ENCODE data around the gene GJB3.
A peak's percentile ranks its signal among the peaks of the same experiment; 100 is the strongest.
"Not testable (repeated sequence)": the region's sequence is repeated elsewhere in the genome, so short reads cannot be mapped to it uniquely, and the experiment has no call there.

Gene GJB3

GRCh38 chr1:34781071-34781843, at the start of gene GJB3:
GJB3 (plus strand) TSS chr1:34781214; CDS start chr1:34784763, 3,549 bp downstream.
- peak; percentile 41 for DNase-seq

GRCh38 chr1:34732831-34733230, 48.2 kb upstream of the GJB3 start:
- not testable (repeated sequence) for DNase-seq

- no peak for DNase-seq
These were observed 44.3 kb upstream of the GJB3 start for GRCh38 chr1:34736692-34737091.

DNA sequence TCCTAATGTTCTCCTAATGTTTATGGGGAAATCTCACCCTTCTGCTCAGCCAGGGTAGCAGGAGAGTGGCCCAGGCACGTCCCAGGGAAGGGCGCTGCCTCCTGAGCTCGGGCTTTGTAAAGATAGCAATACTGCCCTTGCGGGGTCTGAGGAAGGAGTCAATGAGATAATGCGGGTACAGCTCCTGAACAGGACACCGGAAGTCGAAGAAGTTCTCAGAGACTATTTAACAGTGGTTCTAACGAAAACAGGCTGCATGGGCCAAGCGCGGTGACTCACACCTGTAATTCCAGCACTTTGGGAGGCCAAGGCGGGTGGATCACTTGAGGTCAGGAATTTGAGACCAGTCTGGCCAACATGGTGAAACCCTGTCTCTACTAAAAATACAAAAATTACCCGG, 43.8 kb upstream of the GJB3 start:
- DNase-seq = not testable (repeated sequence)

DNA sequence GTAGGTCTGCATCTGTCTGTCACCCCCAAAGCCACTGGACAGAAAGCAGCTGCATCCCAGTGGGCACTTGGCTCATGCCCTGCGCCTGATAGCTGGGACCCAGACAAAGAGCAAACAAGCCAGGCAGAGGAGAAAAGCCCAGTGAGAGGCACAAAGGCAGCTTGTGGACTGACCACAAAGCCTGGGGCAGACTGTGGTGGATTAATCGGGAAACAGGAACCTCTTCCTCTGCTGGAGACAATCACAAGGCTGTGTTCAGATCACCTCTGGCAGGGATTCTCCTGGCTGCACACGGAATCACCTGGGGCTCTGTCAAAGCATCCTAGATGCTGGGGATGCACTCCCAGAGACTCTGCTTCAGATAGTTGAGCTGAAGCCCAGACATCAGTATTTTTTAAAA, 41.4 kb upstream of the GJB3 start:
- DNase-seq = no peak

GRCh38 chr1:34740161-34740868, 40.7 kb upstream of the GJB3 start:
- peak; percentile 12 for DNase-seq

DNA sequence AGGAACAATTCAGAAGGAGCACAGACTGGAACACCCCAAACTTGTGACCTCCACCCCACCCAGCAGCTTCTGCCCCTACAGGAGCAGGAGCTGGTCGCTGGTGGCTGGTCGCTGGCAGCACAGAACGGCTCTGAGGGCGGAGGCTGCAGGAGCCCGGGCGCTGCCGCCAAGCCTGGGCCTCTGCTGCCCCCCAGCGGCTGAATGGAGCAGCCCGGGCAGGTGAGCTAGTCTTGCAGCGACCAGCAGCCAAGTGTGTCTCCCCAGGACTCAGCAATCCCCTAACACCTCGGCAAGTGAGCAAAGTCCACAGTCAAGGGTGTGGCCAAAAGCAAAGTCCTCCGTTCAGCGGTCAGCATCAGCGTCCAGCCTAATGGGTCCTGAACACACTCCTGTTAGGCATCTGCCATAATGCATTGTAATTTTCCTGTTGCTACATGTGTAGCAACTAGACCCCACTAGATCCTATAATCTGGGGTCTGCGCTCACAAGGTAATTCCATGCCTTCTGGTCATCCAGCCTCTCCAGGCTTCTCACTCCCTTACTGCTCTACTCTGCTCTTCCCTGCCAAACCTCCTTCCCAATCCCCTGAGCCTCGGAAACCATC, 38.2 kb upstream of the GJB3 start:
- DNase-seq = peak; percentile 86

DNA sequence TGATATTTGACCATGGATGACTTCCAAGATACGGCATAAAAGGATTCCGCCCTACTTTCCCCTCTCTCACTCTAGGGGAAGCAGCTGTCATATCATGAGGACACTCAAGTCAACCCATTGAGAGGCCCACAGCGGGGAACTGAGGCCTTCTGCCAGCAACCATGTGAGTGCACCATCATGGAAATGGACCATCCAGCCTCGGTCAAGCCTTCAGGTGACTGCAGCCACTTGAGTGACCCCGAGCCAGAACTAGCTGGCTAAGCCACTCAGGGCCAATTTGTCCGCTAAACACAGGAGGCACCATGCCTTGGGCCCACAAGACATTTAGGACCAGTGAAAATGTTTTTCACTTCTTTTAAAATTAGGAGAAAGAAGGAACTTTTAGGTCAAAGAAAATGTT, 37.2 kb upstream of the GJB3 start:
- no peak for DNase-seq

DNA sequence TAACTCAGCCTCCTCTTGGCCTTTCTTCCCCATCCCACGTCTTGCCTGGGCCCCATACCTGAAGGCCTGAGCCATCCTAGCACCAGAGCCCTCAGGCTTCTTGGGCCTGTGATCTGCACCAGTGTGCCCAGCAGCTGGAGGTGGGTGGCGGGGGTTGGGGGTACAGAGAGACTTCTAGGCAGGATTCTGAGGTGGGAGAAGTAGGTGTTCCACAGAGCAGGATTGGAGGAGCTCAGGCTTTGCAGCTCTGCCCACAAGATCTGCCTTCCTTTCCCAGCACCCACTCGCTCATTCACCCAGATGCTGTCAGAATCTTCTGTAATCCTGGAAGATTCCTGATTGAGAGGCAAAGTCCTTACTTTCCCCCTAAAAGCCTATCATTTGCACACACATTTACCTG, 36.2 kb upstream of the GJB3 start:
- DNase-seq = no peak

DNA sequence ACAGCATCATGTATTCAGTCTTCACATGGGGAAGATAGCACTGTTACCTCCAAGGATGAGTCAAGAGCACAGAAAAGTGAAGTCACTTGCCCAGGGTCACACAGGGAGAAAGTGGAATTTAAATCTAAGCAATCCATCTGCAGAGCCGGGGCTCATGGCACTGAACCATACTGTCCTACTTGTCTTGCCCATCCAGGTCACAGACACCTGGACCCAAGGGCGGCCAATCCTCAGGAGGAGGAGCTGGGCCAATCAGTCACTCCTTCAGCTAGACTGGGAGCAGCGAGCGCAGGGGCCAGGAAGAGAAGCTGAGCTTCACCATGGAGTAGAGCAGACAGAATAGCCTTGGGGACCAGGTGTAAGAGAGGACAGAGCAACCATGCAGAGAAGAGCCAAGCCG, 35.3 kb upstream of the GJB3 start:
- no peak for DNase-seq

DNA sequence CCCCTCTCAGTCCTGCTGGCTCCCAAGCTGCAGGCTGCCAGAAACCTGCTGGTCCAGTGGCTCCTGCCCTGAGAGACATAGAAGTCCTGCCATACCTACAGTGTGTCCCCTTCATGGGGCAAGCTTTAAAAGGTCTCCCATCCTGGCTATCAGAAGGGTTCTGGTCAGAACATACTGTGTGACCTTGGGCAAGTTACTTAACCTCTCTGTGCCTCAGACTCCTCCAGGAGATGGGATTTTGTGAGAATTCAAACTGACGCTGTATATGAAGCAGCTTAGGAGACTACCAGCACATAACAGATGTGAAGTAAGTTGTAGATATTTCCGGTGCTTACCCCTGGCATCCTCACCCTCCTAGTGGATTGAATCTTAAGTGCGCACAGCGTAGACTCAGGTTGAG, 34.9 kb upstream of the GJB3 start:
- no peak for DNase-seq

DNA sequence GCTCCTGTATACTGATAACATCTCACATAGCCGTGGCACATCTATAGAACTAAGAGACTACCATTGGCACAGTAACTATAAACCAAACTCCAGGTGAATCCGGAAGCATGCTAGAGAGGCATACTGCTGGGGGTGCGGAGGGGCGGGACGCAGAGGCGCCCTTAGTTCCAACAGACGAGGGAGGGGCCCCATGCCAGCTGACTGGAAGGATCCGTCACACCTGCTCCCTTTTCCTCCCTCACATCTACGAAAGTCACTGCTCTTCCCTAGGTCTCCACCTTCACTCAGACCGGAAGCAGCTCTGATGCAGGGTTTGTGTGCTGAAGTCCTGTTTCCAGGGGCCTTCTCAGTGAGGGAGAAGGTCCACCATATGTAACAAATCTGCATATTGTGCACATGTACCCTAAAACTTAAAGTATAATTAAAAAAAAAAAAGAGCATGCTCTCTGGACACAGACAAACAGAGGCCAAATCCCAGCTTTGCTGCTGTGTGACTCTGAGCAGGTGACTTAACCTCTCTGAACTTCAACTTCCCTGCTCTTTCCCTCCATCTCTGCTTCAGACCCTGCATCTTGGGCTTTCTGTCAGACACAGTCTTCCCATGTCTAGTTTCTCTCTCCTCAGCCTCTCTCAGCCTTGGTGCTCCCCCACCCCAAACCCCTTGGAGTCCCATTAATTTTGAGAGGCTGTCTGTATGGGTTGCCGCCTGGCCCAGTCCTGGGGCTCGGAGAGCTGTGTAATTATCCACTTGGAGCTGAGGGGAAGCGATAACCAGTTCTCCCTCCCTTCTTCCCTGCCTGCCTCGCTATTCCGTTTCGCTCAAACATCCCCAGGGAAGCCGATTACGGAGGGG, 34.0 kb upstream of the GJB3 start:
- DNase-seq = no peak

- DNase-seq = no peak
These were observed 33.4 kb upstream of the GJB3 start for GRCh38 chr1:34747638-34747941.

GRCh38 chr1:34749992-34750391, 31.0 kb upstream of the GJB3 start:
- DNase-seq = no peak

GRCh38 chr1:34750610-34751009, 30.4 kb upstream of the GJB3 start:
- DNase-seq = no peak

DNA sequence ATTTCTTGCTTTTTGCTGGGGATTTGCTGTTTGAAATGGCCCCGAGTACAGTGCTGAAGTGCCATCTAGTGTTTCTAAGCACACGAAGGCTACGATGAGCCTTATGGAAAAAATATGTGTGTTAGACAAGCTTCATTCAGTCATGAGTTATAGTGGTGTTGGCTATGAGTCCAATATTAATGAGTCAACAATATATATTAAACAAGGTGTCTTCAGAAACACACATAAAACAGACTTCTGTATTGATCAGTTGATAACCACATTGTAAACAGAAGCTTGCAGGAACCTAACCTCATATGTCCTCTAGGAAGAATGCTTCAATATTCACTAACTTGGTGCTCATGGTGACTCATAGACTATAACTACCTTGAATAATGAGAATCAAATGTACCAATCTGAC, 27.9 kb upstream of the GJB3 start:
- no peak for DNase-seq

GRCh38 chr1:34754964-34755637, 25.9 kb upstream of the GJB3 start, which contains the start of gene GJB5:
GJB5 (plus strand) TSS chr1:34755047; CDS start chr1:34757331, 2,284 bp downstream.
- no peak for DNase-seq

- DNase-seq = no peak
These were observed 25.1 kb upstream of the GJB3 start for GRCh38 chr1:34755961-34756360.

GRCh38 chr1:34757386-34757785, 23.6 kb upstream of the GJB3 start:
- DNase-seq = no peak

DNA sequence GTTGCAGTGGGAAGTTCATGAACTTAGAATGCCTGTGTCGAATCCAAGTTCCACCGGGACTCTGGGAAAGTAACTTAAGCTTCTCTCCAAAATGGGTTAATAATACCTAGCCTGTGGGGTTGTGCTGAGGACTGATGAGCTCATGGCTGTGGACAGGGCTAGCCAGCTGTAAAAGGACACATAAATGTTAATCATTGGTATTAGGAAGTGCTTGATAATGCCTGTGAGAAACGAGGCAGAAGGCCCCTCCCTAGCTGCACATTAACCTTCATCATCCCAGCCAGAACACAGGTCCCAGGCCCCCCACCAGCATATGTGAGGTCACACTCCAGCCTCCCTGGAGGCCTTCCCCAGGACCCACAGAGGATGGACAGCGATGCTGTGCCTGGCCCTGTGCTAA, 22.3 kb upstream of the GJB3 start:
- no peak for DNase-seq

DNA sequence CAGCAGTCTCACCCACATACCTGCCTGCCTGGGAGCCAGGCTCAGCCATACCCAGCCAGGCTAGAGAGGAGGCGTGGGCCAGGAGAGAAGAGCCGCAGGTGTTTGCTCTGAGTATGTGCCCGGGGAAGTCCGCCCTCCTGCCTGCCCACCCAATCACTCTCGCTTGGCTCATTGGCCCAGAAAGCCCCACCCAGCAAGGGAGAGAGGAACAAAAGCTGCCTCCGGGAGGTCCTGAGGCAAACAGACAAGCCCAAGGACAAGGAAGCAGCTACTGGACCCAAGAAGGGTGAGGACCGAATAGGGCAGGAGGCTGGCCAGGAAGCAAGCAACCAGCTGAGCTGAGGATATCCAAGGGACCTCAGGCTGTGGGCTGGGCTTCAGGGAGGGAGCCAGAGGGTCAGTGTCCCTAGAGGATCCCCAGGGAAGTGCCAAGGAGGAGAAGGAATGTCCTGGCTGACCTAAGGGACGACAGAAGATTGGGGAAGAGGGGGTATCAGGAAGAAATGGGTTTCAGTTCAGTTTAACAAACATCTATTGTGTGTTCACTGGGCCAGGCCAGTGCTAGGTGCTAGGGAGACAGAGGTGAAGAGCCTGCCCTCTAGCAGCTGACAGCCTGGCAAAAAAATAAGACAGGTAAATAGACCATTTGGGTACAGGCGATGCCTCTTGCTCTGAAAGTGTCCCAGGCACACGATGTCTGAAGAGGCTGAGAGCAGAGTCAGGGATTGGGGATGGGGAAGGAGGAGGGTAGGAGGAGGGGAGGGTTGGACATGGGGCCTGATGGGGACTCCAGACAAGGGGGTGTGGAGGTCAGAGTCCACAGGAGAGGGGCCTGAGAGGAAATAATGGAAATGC, 21.3 kb upstream of the GJB3 start, which contains the start of gene GJB4:
Gene GJB4 (plus strand): TSS at position 238 of the 855 bp plus-strand sequence. CDS start 1,515 bp downstream, outside the sequence.
- no peak for DNase-seq
